Measurements from ENCODE around the gene AGPAT3. TPM values are rescaled to one million over a fixed set of nuclear protein-coding genes. Genes with fewer than 3 reads are reported as not detected.

The AGPAT3 gene
- total and polyA plus RNA-seq, 9 donors = 11.6 to 42.1 (median 31.9) TPM

GRCh38 chr21:43951911-43952703 lies 87.1 kb downstream of the AGPAT3 start:
- intact Hi-C loops (cut with DNase I) = loop anchor here in 2 of 4 donors (5.0 to 10.0 kb wide), 2 partner anchors 47 to 295 kb away; partner anchors contain the start of genes HSF2BP (in 1 of the 2) and RRP1B (in 1 of the 2)
- no peaks in the 10 kb centered on the region for H3K9me3 ChIP-seq
- no peak for DNase-seq
- H3K27me3 ChIP-seq = no peaks in the 10 kb centered on the region
- H3K4me1 ChIP-seq (ENCODE audit: insufficient read depth) = no peaks in the 10 kb centered on the region
- no peak for TF ChIP-seq CTCF (IDR thresholded peaks at IDR 0.05)
- TF ChIP-seq EP300 (IDR thresholded peaks at IDR 0.05) = no peak
- H3K27ac ChIP-seq = no peak overlapping the region
- no peaks in the 10 kb centered on the region for H3K36me3 ChIP-seq
- H3K4me3 ChIP-seq = no peak overlapping the region
- WGBS, 3 donors = 84 to 86% (median 86%) methylated on average over 27 of the region's 27 CpGs

- 87 to 89% (median 89%) methylated on average over 17 of the region's 17 CpGs for WGBS, 3 donors
- H3K27ac ChIP-seq = no peak overlapping the region
- H3K9me3 ChIP-seq = no peaks in the 10 kb centered on the region
- H3K36me3 ChIP-seq = no peaks in the 10 kb centered on the region
- no peak for DNase-seq
- TF ChIP-seq POLR2A (IDR thresholded peaks at IDR 0.05) (no peak), CTCF (IDR thresholded peaks at IDR 0.05) (no peak), EP300 (IDR thresholded peaks at IDR 0.05) (no peak)
- intact Hi-C loops (cut with DNase I) = loop anchor here in 2 of 4 donors (5.0 to 10.0 kb wide), 2 partner anchors 48 to 296 kb away; partner anchors contain the start of genes HSF2BP (in 1 of the 2) and RRP1B (in 1 of the 2)
- H3K4me1 ChIP-seq (ENCODE audit: insufficient read depth) = no peaks in the 10 kb centered on the region
- H3K4me3 ChIP-seq = no peak overlapping the region
- H3K27me3 ChIP-seq = no peaks in the 10 kb centered on the region
Measured at GRCh38 chr21:43953021-43953420, 88.0 kb downstream of the AGPAT3 start.

GRCh38 chr21:43954042-43954441 lies 89.0 kb downstream of the AGPAT3 start:
- no peaks in the 10 kb centered on the region for H3K9me3 ChIP-seq
- no peaks in the 10 kb centered on the region for H3K36me3 ChIP-seq
- WGBS, 3 donors = 85 to 88% (median 87%) methylated on average over 11 of the region's 11 CpGs
- no peaks in the 10 kb centered on the region for H3K4me1 ChIP-seq (ENCODE audit: insufficient read depth)
- H3K27ac ChIP-seq = no peak overlapping the region
- intact Hi-C loops (cut with DNase I) = loop anchor here in 2 of 4 donors (5.0 to 10.0 kb wide), 2 partner anchors 49 to 297 kb away; partner anchors contain the start of genes HSF2BP (in 1 of the 2) and RRP1B (in 1 of the 2)
- H3K4me3 ChIP-seq = no peak overlapping the region
- no peaks in the 10 kb centered on the region for H3K27me3 ChIP-seq
- no peak for DNase-seq
- TF ChIP-seq POLR2A (IDR thresholded peaks at IDR 0.05) (no peak), EP300 (IDR thresholded peaks at IDR 0.05) (no peak), CTCF (IDR thresholded peaks at IDR 0.05) (no peak)

GRCh38 chr21:43954896-43955295 lies 89.9 kb downstream of the AGPAT3 start:
- no peak for DNase-seq
- intact Hi-C loops (cut with DNase I) = loop anchor here in 2 of 4 donors (5.0 to 10.0 kb wide), 2 partner anchors 50 to 298 kb away; partner anchors contain the start of genes HSF2BP (in 1 of the 2) and RRP1B (in 1 of the 2)
- H3K9me3 ChIP-seq = no peaks in the 10 kb centered on the region
- H3K27ac ChIP-seq = no peak overlapping the region
- no peak overlapping the region for H3K4me3 ChIP-seq
- no peaks in the 10 kb centered on the region for H3K36me3 ChIP-seq
- no peaks in the 10 kb centered on the region for H3K4me1 ChIP-seq (ENCODE audit: insufficient read depth)
- H3K27me3 ChIP-seq = no peaks in the 10 kb centered on the region
- 90 to 95% (median 94%) methylated on average over 19 of the region's 19 CpGs for WGBS, 3 donors
- no peak for TF ChIP-seq EP300 (IDR thresholded peaks at IDR 0.05)
- no peak for TF ChIP-seq POLR2A (IDR thresholded peaks at IDR 0.05)
- no peak for TF ChIP-seq CTCF (IDR thresholded peaks at IDR 0.05)

All from ovary (tissue), 9 donors.